Astrocyte of the cerebellum (primary cell): ENCODE data around the gene SHMT1.
A peak's percentile ranks its signal among the peaks of the same experiment; 100 is the strongest.
"Not testable (repeated sequence)": the region's sequence is repeated elsewhere in the genome, so short reads cannot be mapped to it uniquely, and the experiment has no call there.

Source experiments
- DNase-seq: peaks from one replicate; pipeline ENCODE4 v3.0.0-alpha.2; 2011; ENCODE audit warnings: low read depth
- H3K4me3 ChIP-seq: 2 replicates; pipeline ENCODE4 v1.5.1; 2011; ENCODE audit warnings: mild to moderate bottlenecking, low read depth, low read length, moderate library complexity
- CTCF ChIP-seq: IDR thresholded peaks from 2 replicates; pipeline ENCODE4 v1.5.1; 2012; ENCODE audit warnings: low read length, low read depth, moderate library complexity, mild to moderate bottlenecking; ENCODE audit errors: missing control alignments
- in situ Hi-C: cut with HindIII; loops from 2 replicates; pipeline ENCODE4 v1.10.0; 2017; ENCODE audit warnings: low sequenced_read_pairs

SHMT1 gene

GRCh38 chr17:18363101-18364049 is at the start of gene SHMT1:
Gene SHMT1 (minus strand): TSS chr17:18363550. CDS start chr17:18355981, 7,569 bp downstream.
- no peak for TF ChIP-seq CTCF
- DNase-seq = peak; percentile 62
- H3K4me3 ChIP-seq = peak within 1 kb of the TSS; percentile 80
- in situ Hi-C loops = no loop called here

GRCh38 chr17:18412001-18412538 is 48.7 kb upstream of the SHMT1 start:
- H3K4me3 ChIP-seq = peak overlapping the region; percentile 54
- DNase-seq, in situ Hi-C loops: not testable (repeated sequence)

- DNase-seq, in situ Hi-C loops: not testable (repeated sequence)
- peak overlapping the region; percentile 54 for H3K4me3 ChIP-seq
Measured at GRCh38 chr17:18411377-18411864, 48.1 kb upstream of the SHMT1 start.

- DNase-seq, in situ Hi-C loops: not testable (repeated sequence)
- H3K4me3 ChIP-seq = peak overlapping the region; percentile 54
Measured at GRCh38 chr17:18410736-18411135, 47.4 kb upstream of the SHMT1 start.

- DNase-seq, H3K4me3 ChIP-seq, in situ Hi-C loops: not testable (repeated sequence)
Measured at GRCh38 chr17:18409321-18409720, 46.0 kb upstream of the SHMT1 start.

GRCh38 chr17:18408906-18409305 is 45.6 kb upstream of the SHMT1 start:
- in situ Hi-C loops, DNase-seq, H3K4me3 ChIP-seq: not testable (repeated sequence)

GRCh38 chr17:18403604-18404003 is 40.3 kb upstream of the SHMT1 start:
- DNase-seq, H3K4me3 ChIP-seq, in situ Hi-C loops: not testable (repeated sequence)

GRCh38 chr17:18403166-18403565 is 39.8 kb upstream of the SHMT1 start:
- H3K4me3 ChIP-seq, DNase-seq, in situ Hi-C loops: not testable (repeated sequence)

GRCh38 chr17:18401872-18402590 is 38.7 kb upstream of the SHMT1 start:
- DNase-seq, in situ Hi-C loops, H3K4me3 ChIP-seq: not testable (repeated sequence)

- H3K4me3 ChIP-seq, in situ Hi-C loops, DNase-seq: not testable (repeated sequence)
Measured at GRCh38 chr17:18388728-18389127, 25.4 kb upstream of the SHMT1 start.

- DNase-seq, in situ Hi-C loops, H3K4me3 ChIP-seq: not testable (repeated sequence)
Measured at GRCh38 chr17:18388266-18388665, 24.9 kb upstream of the SHMT1 start.

GRCh38 chr17:18387583-18387982 is 24.2 kb upstream of the SHMT1 start:
- in situ Hi-C loops, DNase-seq, H3K4me3 ChIP-seq: not testable (repeated sequence)

GRCh38 chr17:18384271-18384670 is 20.9 kb upstream of the SHMT1 start:
- in situ Hi-C loops, DNase-seq, H3K4me3 ChIP-seq: not testable (repeated sequence)

GRCh38 chr17:18383079-18383481 is 19.7 kb upstream of the SHMT1 start:
- H3K4me3 ChIP-seq, in situ Hi-C loops, DNase-seq: not testable (repeated sequence)
